ENCODE results near the gene DENND1A.
"Not testable (repeated sequence)": the region's sequence is repeated elsewhere in the genome, so short reads cannot be mapped to it uniquely, and the experiment has no call there.

DENND1A gene

GRCh38 chr9:123929870-123930831 is at the start of gene DENND1A:
TSS of gene DENND1A (minus strand) at chr9:123930126. CDS start at chr9:123929905, 221 bp downstream.
- DNase-seq (ENCODE audit: low read depth in 2 of 2): peak; percentile 76 to 86

- no peak for DNase-seq (ENCODE audit: low read depth in 2 of 2)
Measured at GRCh38 chr9:123978981-123979380, 49.1 kb upstream of the DENND1A start.

- DNase-seq (ENCODE audit: low read depth in 2 of 2): not testable (repeated sequence)
Measured at GRCh38 chr9:123976579-123976978, 46.7 kb upstream of the DENND1A start.

GRCh38 chr9:123975871-123976270 is 45.9 kb upstream of the DENND1A start:
- DNase-seq (ENCODE audit: low read depth in 2 of 2): no peak

- DNase-seq (ENCODE audit: low read depth in 2 of 2): no peak
Measured at GRCh38 chr9:123974471-123974870, 44.5 kb upstream of the DENND1A start.

GRCh38 chr9:123973590-123974223 is 43.8 kb upstream of the DENND1A start:
- no peak for DNase-seq (ENCODE audit: low read depth in 2 of 2)

- no peak for DNase-seq (ENCODE audit: low read depth in 2 of 2)
Measured at GRCh38 chr9:123972618-123973017, 42.7 kb upstream of the DENND1A start.

GRCh38 chr9:123967323-123967722 is 37.4 kb upstream of the DENND1A start:
- no peak for DNase-seq (ENCODE audit: low read depth in 2 of 2)

- DNase-seq (ENCODE audit: low read depth in 2 of 2): no peak
Measured at GRCh38 chr9:123965801-123966686, 36.1 kb upstream of the DENND1A start.

GRCh38 chr9:123964761-123965160 is 34.8 kb upstream of the DENND1A start:
- no peak for DNase-seq (ENCODE audit: low read depth in 2 of 2)

- no peak for DNase-seq (ENCODE audit: low read depth in 2 of 2)
Measured at GRCh38 chr9:123960965-123961364, 31.0 kb upstream of the DENND1A start.

- no peak for DNase-seq (ENCODE audit: low read depth in 2 of 2)
Measured at GRCh38 chr9:123960366-123960765, 30.4 kb upstream of the DENND1A start.

- no peak for DNase-seq (ENCODE audit: low read depth in 2 of 2)
Measured at GRCh38 chr9:123959787-123960186, 29.9 kb upstream of the DENND1A start.

- no peak for DNase-seq (ENCODE audit: low read depth in 2 of 2)
Measured at GRCh38 chr9:123957731-123958130, 27.8 kb upstream of the DENND1A start.

- DNase-seq (ENCODE audit: low read depth in 2 of 2): no peak
Measured at GRCh38 chr9:123957168-123957721, 27.3 kb upstream of the DENND1A start.

GRCh38 chr9:123955637-123956036 is 25.7 kb upstream of the DENND1A start:
- DNase-seq (ENCODE audit: low read depth in 2 of 2): no peak

GRCh38 chr9:123954518-123955280 is 24.8 kb upstream of the DENND1A start:
- no peak for DNase-seq (ENCODE audit: low read depth in 2 of 2)

- DNase-seq (ENCODE audit: low read depth in 2 of 2): no peak
Measured at GRCh38 chr9:123952641-123953495, 22.9 kb upstream of the DENND1A start.

GRCh38 chr9:123948286-123948685 is 18.4 kb upstream of the DENND1A start:
- DNase-seq (ENCODE audit: low read depth in 2 of 2): no peak

- DNase-seq (ENCODE audit: low read depth in 2 of 2): no peak
Measured at GRCh38 chr9:123947326-123947725, 17.4 kb upstream of the DENND1A start.
